Hematopoietic multipotent progenitor cell (in vitro differentiated cells): Measurements from ENCODE around the gene CLASP1. TPM values are rescaled to one million over a fixed set of nuclear protein-coding genes. Genes with fewer than 3 reads are reported as not detected.
"Not testable (repeated sequence)": the region's sequence is repeated elsewhere in the genome, so short reads cannot be mapped to it uniquely, and the experiment has no call there.

Experiments
- DNase-seq, 3 donors: peaks; one replicate each; pipeline ENCODE4 v3.0.0-alpha.2; 2011 to 2015; ENCODE audit warnings: low read depth in 2 of 3, low spot score in 2 of 3
- total RNA-seq: library from RNA; depleted of rRNA; stranded (reverse); fragments of >200 nt; gene quantifications from one replicate; pipeline ENCODE4 v1.2.3, GENCODE V29; 2012

Gene CLASP1
- total RNA-seq, 1 donor: 40.1 TPM

DNA sequence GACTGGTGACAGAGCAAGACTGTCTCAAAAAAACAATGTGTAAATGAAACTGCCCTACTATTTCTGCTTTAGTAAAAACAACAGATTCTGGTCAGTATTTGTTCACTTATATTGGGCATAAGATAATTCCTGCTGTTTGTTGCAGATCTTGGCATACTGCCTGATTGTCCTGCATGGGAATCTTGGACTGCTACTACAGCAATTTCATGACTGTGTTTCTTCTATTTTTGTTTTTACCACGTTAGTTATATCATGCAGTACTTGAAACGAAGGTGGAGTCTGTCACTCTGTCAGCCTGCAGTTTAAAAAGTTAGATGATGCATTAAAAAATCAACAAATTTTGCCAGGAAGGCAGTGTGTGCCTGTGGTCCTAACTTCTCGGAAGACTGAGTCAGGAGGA lies 14.2 kb upstream of the CLASP1 start:
- no peak for DNase-seq

DNA sequence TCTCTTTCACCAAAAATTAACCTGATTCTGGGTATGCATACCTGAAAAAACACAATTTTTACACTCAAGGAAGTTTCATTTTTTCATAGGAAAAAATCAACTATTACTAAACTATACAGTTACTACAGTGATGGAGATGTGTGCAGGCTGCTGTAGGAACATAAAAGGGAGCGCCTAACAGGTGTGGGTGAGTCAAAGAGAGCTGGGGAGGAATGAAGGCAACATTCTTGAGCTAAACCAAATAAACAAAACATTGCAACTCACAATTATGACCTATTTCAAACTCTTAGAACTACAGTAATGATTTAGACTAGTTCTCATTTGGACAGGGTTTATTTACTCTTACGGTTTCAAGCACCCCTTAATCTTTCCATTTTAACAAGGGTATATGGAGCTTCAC lies 13.4 kb upstream of the CLASP1 start:
- no peak for DNase-seq

DNA sequence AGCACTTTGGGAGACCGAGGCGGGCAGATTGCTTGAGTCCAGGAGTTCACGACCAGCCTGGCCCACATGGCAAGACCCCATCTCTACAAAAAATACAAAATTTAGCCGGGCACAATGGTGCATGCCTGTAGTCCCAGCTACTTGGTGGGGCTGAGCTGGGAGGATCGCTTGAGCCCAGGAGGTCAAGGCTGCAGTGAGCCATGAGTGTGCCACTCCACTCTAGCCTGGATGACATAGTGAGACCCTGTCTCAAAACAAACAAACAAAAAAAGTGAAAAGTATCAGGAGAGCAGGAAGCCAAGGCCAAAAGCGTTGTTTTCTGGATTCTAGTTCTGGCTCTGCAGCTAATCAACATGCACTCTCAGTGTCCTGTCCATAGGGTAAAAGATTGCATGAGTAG lies 10.7 kb upstream of the CLASP1 start:
- DNase-seq: no peak

DNA sequence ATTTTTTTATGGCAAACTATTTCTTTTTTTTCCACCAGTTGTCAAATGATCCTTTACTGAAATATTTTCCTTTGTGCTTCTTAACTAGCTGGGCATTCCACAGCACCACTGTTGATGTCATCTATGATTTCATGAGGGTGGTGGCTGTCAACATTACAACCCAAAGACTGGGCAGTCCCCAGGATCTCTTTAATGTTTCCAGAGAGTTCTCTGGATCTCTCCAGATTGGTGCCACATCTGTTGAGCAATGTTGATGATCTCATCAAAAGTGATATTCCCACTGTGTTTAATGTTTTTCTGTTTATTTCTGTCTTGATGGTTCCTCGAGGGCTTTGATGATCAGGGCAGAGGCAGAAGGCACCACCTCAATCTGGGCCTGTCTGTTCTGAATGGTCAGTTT lies 9.1 kb upstream of the CLASP1 start:
- DNase-seq: not testable (repeated sequence)

DNA sequence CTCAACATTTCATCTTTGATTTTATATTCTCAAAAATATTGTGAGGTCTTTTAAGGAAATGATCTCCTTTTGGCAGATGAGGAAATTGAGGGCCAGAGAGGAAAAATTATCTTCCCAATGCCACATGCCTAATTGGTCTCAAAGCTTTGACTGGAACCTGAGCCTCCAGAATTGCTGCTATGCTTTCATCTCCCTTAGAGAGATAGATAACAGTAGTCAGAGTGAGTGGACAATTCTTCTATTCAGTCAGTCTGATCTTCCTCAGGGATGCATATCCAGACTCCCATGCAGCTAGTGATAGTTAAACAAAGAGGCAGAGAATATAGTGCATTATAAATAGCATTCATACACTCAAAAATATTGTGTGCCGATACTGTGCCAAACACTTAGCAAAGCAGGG lies 3.8 kb upstream of the CLASP1 start:
- DNase-seq: no peak

DNA sequence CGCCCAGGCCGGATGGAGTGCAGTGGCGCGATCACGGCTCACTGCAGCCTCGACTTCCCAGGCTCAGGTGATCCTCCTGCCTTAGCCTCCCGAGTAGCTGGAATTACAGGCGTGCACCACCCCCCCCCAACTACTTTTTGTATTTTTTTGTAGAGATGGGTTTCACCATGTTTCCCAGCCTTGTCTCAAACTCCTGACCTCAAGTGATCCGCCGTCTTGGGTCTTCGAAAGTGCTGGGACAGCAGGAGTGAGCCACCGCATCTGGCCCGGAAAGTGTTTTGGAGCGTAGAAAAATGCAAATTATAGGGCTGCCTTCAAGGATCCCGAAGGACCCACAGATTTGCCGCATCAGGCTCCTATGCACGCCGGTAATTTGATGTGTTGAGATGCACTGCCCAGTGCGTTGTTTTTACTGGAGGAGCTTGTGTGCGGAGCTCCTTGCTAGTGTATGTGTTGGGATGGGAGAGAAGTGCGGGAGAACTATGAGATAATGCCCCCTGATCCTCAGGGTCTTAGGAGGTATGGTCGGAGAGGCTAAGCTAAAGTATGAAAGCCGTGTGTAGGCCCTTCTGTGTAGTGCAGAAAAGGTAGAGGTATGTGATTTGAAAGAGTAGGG lies 1.2 kb upstream of the CLASP1 start:
- peak in 1 of 3 donors; percentile 9 for DNase-seq

DNA sequence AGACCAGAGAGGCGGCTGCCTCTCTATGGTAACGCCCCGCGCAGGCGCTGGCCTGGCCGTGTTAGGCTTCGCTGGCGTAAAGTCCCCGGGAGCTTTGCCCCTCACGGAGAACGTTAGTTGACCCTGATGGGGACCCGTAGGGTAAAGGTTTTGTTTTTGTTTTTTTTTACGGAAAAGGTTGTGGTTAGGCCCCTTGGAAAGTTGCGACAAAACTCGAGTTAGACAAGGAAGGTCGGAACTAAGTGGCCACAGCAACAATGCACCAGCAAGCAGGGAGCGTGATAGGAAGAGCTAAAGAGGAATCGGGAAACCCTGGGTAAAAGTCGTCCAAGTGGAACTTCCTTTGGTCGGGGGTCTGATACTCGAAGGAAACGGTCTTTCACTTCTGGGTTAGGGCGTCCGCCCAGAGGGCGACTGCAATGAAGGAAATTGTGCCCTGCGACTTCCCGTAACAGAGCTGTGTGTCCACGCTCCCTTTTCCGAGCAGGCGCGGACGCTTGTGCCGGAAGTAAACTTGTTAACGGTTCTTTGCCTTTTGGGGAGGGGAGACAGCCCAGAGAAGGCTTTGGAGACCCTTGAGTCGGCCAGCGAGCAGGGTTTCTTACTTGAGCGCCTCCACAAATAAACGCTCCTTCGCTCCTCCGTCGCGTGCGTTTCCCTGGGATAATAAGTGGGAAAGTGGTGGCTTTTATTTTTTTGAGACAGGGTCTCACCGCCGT lies 493 bp upstream of the CLASP1 start:
- peak; percentile 93 to 99 (median 99) for DNase-seq

DNA sequence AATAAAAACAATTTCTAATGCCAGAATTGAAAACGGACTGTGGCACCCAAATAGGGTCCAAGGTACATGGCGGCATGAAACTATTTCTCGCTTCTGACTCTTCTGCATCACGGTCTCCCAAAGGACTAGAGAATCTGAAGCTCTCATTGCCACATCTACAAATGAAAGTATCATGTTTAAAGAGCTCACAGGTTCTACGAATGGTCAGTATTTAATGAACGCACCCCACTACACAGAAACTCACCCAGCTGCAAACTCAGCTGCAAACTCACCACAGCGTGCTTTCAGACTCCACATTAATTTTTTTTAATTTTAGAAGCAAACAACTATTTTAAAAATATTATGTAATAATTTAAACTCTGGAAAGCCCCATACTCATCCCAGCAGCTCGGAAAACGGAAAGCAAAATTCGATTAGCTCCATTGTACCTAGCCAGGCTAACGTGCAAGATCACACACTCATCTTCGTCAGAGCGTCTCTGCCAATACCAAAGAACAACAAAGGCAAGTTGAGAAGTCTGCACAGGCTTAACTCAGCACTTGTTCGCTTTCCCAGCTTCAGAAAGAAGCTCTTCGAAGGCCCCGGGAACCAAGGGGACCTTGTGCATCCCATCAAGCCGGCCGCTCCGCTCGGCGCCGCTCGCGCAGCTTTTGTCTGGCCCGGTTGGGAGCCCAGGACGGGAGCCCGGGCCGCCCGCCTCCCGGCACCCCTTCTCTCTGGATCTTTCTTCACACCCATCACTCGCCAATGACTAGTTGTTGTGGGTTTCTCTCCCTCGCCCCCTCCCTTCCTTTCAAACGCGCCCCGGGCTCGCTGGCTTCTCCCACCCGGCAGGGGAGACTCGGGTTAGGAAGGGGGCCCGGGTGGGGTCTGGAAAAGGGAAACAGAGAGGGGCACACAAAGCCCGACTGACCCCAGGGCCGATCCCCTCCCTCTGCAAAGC lies 785 bp downstream of the CLASP1 start:
- peak in 2 of 3 donors; percentile 31 to 45 for DNase-seq

DNA sequence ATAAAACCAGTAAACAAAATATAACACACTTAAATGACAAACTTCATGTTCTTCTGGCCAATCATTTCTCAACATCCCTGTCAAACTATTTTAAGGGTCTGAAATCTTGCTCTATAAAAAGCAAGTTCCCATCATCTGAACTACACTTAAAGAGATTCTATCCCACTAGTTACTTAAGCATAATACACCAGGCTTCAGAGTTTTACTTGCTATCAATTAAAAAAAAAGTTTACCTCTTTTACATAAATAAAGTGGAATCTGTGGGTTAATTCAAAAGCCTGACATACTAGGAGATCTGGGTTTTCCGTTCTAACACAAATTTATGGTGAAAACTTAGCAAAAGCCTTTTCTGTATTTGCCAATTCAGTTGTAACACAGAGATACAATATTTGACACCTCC lies 1.9 kb downstream of the CLASP1 start:
- no peak for DNase-seq

DNA sequence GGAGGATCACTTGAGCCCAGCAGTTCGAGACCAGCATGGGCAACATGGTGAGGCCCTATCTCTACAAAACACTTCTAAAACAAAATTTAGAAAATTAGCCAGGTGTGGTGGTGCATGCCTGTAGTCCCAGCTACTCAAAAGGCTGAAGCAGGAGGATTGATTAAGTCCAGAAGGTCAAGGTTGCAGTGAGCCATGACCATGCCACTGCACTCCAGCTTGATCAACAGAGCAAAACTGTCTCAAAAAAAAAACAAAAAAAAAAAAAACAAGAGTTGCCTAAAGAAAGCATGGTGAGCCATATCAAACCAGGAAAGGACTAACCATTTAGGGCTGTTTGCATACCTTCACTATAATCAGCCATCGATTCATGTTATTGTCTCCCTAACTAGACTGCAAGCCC lies 4.5 kb downstream of the CLASP1 start:
- no peak for DNase-seq

DNA sequence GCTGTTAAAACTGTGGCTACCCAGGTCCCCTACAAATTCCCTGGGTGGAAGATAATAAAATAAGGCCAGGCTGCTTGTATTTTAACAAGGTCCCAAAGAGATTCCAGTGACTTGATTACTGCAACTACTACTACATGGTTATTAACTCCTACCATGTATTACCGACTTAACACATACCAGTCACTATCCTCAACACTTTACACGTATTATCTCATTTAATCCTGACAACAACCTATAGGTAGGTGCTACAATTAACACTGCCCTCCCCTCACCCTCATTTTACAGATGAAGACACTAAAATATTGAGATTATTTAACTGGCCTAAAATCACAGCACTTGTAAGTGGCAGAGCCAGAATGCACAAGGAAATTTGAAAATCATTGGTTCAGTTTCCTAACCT lies 5.4 kb downstream of the CLASP1 start:
- DNase-seq: no peak

DNA sequence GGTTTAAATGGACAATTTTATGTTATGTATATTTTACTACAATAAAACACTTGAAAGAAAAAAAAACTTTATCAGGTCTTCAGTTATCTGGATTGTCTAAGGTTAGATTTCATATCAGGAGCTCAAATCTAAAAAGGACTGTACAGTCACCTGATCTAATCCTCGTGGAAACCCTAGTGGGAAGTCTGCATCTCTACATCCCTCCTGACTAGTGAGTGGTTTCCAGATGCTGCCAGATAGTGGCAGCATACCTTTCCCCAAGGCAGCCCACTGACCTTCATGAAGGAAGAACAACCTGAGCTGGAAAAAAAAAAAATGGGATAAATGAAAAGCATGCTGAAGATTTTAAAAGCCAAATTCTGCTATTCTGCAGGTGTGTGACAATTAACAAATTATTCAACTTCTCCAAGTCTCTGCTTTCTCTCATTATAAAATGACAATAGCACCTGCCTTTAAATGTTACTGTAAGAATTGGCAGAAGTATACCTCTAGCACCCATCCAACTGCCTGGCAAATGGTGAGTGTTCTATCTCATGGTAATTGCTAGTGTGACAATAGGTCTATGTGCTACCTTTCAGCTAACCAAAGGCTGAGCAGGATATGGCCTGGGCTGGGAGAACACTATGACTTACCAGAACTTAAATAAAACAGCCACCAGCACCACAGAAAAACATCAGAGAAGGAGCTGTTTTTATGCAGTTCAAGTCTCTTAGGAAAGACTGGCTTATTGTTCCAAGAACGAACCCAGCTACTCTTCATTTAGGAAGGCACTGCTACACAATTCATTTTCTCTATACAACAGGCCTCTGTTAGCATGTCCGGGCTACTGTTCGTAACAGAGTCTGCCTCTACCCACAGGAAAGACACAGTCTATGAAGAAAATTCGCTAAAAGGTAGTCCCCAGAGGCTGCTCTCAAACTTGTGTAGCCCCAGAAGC lies 8.6 kb downstream of the CLASP1 start:
- DNase-seq: no peak

DNA sequence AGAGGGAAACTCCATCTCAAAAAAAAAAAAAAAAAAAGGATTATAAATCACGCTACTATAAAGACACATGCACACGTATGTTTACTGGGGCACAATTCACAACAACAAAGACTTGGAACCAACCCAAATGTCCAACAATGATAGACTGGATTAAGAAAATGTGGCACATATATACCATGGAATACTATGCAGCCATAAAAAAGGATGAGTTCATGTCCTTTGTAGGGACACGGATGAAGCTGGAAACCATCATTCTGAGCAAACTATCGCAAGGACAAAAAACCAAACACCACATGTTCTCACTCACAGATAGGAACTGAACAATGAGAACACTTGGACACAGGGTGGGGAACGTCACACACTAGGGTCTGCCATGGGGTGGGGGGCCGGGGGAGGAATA lies 9.4 kb downstream of the CLASP1 start:
- DNase-seq: not testable (repeated sequence)

DNA sequence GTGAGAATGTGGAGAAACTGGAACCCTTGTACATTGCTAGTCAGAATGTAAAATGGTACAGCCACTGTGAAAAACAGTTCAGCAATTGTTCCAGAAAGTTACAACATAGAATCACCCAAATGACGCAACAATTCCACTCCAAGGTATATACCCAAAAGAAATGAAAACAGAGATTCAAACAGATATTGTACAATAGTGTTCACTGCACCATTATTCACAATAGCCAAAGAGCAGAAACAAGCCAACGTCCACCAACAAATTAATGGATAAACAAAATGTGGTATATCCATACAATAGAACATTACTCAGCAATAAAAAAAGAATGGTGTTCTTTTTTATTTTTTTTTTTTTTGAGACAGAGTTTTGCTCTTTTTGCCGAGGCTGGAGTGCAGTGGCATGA lies 10.9 kb downstream of the CLASP1 start:
- DNase-seq: no peak

DNA sequence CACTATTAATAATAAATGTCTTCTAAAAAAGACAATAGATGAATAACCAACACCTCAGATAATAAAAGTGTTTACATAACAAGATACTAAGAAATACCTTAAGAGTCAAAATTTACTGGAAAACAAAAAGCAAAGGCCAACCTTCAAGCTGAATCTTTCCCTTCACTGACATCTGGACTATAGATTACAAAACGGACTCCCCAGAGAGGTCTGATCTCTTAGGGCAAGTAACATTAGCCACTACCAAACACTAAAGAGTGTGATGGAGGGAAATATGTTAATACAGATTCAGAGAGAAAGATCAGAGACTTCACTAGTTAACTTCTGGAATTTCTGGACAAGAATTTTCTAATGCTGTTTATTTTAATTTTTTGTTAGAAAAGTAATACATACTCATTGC lies 13.9 kb downstream of the CLASP1 start:
- DNase-seq: no peak

DNA sequence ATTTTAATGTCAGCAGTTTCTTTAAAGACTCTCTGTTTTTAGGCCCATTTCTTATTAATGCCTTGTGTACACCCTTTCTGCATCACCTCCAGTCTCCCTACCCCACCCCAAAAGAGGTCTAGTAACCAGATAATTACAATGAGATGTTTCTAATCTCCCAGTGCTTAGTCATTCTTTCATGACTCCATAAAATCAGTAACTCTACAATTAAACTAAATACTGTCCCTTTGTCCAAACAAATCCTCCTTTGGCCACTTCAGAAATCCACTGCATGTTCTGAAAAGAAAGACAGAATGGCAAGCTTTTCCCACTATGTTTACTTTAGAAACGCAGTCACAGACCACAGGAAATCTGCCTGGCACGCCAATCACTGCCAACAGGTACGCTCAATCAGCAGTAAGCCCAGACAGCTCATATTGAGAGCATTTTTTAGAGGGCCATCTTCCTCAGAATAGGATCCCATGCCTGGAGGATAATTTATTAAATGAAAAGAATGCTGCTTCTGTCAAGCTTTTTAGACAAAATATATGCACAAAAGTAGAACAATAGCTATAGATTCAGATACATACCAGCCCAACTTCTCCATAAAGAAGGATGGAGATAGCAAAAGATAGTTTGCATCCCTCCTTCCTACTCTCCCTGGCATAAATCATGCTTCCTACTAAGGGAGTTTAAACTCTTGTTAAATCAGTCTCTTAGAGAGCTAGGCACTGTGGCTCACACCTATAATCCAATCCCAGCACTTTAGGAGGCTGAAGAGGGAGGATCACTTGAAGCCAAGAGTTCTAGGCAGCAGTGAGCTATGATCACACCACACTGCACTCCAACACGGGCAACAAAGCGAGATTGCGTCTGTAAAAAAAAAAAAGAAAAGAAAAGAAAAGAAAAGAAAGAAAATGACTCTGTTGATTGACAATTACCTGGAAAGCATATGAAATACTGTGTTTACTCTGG lies 14.6 kb downstream of the CLASP1 start:
- DNase-seq: no peak

DNA sequence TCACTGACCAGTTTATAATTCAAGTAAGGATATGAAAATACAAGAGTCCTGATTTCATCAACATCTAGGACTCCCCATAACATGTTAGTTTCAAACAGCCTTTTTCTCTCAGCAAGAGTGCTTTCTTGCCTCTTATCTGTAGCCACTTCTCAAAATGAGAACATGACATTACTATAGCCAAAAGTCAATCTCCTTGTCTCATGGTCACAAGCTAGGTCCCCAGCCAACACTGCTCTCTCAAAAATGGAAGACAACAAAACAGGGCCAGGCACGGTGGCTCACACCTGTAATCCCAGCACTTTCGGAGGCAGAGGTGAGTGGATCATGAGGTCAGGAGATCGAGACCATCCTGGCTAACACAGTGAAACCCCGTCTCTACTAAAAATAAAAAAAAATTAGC lies 15.8 kb downstream of the CLASP1 start:
- no peak for DNase-seq

DNA sequence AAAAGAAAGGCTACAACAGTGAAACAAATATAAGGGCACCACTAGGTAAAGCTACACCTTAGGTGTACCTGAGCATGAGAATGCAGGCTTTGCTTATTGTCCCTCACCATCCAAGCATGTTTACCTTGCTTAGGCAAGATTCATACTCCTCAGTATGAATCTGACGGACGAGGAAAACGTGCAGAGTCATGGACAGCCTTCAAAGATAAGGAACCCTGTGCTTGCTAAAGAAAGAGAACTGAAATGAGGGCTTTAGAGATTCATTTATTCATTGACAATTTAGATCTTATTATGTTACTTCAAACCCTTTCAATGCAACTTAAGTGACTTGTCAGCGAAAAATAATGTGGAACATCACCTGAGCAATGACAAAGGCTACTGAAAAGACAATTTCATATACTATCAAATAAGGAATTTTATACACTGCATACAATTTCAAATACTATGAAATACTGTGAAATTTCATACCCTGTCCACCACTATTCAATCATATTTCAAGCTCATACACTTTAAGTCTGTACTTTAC lies 21.7 kb downstream of the CLASP1 start:
- no peak for DNase-seq
